GM21786 (cell line): ENCODE data around the gene PSMC1.

Experiments
- ATAC-seq: cut with Tn5 transposase; IDR thresholded peaks from one replicate; pipeline ENCODE4 v1.9.1; 2021; ENCODE audit not compliant: unreplicated experiment

Gene PSMC1

GRCh38 chr14:90275820-90276219, 19.5 kb downstream of the PSMC1 start:
- ATAC-seq, result no peak

- no peak for ATAC-seq
Observed at GRCh38 chr14:90276646-90277367, 20.5 kb downstream of the PSMC1 start.

- no peak for ATAC-seq
Observed at GRCh38 chr14:90277581-90278198, 21.3 kb downstream of the PSMC1 start.

- ATAC-seq, result no peak
Observed at GRCh38 chr14:90278199-90279175, 22.1 kb downstream of the PSMC1 start.

- ATAC-seq, result no peak
Observed at GRCh38 chr14:90280096-90280495, 23.7 kb downstream of the PSMC1 start.

GRCh38 chr14:90281261-90281660, 24.9 kb downstream of the PSMC1 start:
- ATAC-seq, result no peak

GRCh38 chr14:90281756-90282155, 25.4 kb downstream of the PSMC1 start:
- no peak for ATAC-seq

- no peak for ATAC-seq
Observed at GRCh38 chr14:90287791-90288190, 31.4 kb downstream of the PSMC1 start.

GRCh38 chr14:90288651-90289355, 32.5 kb downstream of the PSMC1 start:
- peak; percentile 96 for ATAC-seq

GRCh38 chr14:90290337-90291011, 34.1 kb downstream of the PSMC1 start:
- no peak for ATAC-seq

GRCh38 chr14:90291699-90292098, 35.3 kb downstream of the PSMC1 start:
- no peak for ATAC-seq

GRCh38 chr14:90293766-90294730, 37.7 kb downstream of the PSMC1 start:
- no peak for ATAC-seq

- no peak for ATAC-seq
Observed at GRCh38 chr14:90294872-90295271, 38.5 kb downstream of the PSMC1 start.

GRCh38 chr14:90295870-90296516, 39.6 kb downstream of the PSMC1 start:
- no peak for ATAC-seq

GRCh38 chr14:90296641-90297040, 40.3 kb downstream of the PSMC1 start:
- ATAC-seq, result no peak

- no peak for ATAC-seq
Observed at GRCh38 chr14:90297876-90298629, 41.7 kb downstream of the PSMC1 start.

GRCh38 chr14:90299408-90299807, 43.1 kb downstream of the PSMC1 start:
- ATAC-seq, result no peak

- no peak for ATAC-seq
Observed at GRCh38 chr14:90300611-90301047, 44.3 kb downstream of the PSMC1 start.
